ENCODE measurements around the gene TPSG1. TPM values are rescaled to one million over a fixed set of nuclear protein-coding genes. Genes with fewer than 3 reads are reported as not detected.
"Not testable (repeated sequence)": the region's sequence is repeated elsewhere in the genome, so short reads cannot be mapped to it uniquely, and the experiment has no call there.

TPSG1 gene
- total RNA-seq, 1 experiment from 2014 or later = not detected

DNA sequence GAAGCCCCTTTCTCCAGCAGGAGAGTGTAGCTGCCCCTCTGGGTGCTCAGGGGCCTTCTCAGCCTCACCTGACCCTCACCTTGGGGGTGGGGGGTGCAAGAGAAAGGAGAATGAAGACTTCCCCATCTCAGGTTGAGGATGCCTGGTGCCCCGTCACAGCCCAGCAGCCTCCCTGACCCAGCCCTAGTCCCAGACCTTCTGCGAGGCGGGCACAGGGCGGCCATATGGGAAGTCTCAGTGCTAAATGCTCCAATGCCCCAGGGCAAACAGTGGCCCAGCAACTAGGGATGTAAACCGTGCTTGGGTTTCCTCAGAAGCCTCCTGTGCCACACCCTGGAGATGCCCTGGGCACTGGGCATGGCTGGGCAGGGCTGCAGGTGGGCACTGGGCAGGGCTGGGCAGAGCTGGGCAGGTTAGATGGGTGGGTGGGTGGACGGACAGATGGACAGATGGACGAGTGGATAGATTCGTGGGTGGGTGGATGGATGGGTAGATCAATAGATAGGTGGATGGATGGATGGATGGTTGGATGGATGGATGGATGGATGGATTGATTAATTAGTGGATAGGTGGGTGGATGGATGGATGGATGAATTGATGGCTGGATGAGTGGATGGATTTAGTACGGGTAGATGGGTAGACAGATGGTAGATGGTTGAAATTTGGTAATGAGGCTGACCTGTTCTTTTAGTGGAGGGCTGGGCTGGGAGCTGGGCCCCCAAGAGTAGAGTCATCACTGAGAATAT, 47.6 kb upstream of the TPSG1 start:
- Histone ChIP-seq H3T11ph (ENCODE audit: low read length) (no peak overlapping the region), H2BK15ac (ENCODE audit: low read depth, low read length) (no peak overlapping the region), H3K27me3 (ENCODE audit: insufficient read depth, low read length) (no peaks in the 10 kb centered on the region), H3K18ac (ENCODE audit: insufficient read length, low read depth, low read length) (no peak overlapping the region), H3K23me2 (ENCODE audit: insufficient read length, low read depth, low read length, poor library complexity, severe bottlenecking) (no peaks in the 10 kb centered on the region), H2AFZ (ENCODE audit: low read length) (no peak overlapping the region), H3K79me2 (ENCODE audit: insufficient read depth, low read length) (no peaks in the 10 kb centered on the region), H4K91ac (ENCODE audit: insufficient read length, low read depth, low read length) (no peak overlapping the region), H2BK12ac (ENCODE audit: insufficient read length, low read depth, low read length) (no peak overlapping the region), H3K9me3 (ENCODE audit: control insufficient read depth, low read depth, low read length) (no peaks in the 10 kb centered on the region), H2BK120ac (ENCODE audit: low read depth, low read length, poor library complexity, severe bottlenecking) (no peak overlapping the region), H2AK5ac (ENCODE audit: insufficient read length, low read length) (no peak overlapping the region), H2BK20ac (ENCODE audit: low read depth, low read length, poor library complexity, severe bottlenecking) (no peak overlapping the region), H4K20me1 (ENCODE audit: control insufficient read depth, insufficient read depth, insufficient read length) (no peaks in the 10 kb centered on the region), H3K27ac (ENCODE audit: insufficient read length, low read depth, low read length) (no peak overlapping the region), H3K4me1 (ENCODE audit: insufficient read depth, low read length) (no peaks in the 10 kb centered on the region; the same call in 1 of the 2 replicates), H3K4me2 (ENCODE audit: insufficient read depth, insufficient read length, low read length) (no peak overlapping the region), H2BK5ac (ENCODE audit: insufficient read length, low read length) (no peak overlapping the region), H3K23ac (ENCODE audit: insufficient read length, low read depth, low read length) (no peak overlapping the region), H3K79me1 (ENCODE audit: insufficient read depth, low read depth, low read length, poor library complexity, severe bottlenecking) (no peaks in the 10 kb centered on the region), H3K9ac (ENCODE audit: extremely low read depth, insufficient read length, low read length) (no peak overlapping the region), H3K14ac (ENCODE audit: insufficient read depth, low read length) (no peak overlapping the region), H4K8ac (replicated peaks; ENCODE audit: insufficient read length, low read depth, low read length) (no peak overlapping the region), H3K4ac (ENCODE audit: low read depth, low read length) (no peak overlapping the region), H3K56ac (ENCODE audit: insufficient read length, low read depth, low read length) (no peak overlapping the region), H4K5ac (ENCODE audit: insufficient read length, low read depth, low read length) (no peak overlapping the region)
- peaks cover 0 to 2% of the 10 kb centered on the region in 2 experiments; a peak in 1 of 5 replicates for H3K9me3 Mint-ChIP-seq
- no peak overlapping the region for H3K27ac Mint-ChIP-seq
- H3K27me3 Mint-ChIP-seq (ENCODE audit: low read depth) = peaks cover 32% of the 10 kb centered on the region
- TF ChIP-seq, protein P1, sequence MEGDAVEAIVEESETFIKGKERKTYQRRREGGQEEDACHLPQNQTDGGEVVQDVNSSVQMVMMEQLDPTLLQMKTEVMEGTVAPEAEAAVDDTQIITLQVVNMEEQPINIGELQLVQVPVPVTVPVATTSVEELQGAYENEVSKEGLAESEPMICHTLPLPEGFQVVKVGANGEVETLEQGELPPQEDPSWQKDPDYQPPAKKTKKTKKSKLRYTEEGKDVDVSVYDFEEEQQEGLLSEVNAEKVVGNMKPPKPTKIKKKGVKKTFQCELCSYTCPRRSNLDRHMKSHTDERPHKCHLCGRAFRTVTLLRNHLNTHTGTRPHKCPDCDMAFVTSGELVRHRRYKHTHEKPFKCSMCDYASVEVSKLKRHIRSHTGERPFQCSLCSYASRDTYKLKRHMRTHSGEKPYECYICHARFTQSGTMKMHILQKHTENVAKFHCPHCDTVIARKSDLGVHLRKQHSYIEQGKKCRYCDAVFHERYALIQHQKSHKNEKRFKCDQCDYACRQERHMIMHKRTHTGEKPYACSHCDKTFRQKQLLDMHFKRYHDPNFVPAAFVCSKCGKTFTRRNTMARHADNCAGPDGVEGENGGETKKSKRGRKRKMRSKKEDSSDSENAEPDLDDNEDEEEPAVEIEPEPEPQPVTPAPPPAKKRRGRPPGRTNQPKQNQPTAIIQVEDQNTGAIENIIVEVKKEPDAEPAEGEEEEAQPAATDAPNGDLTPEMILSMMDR (conservative IDR thresholded peaks at IDR 0.05) = no peak
- 100% methylated on average over 1 of the region's 9 CpGs for WGBS (ENCODE audit: extremely low coverage, insufficient read length, low lambda C conversion rate)
- no peak for DNase-seq
- no peak overlapping the region for H3K4me3 Mint-ChIP-seq
- peaks cover 4 to 9% of the 10 kb centered on the region in 2 experiments for H3K4me1 Mint-ChIP-seq
- H3K36me3 Mint-ChIP-seq (ENCODE audit: insufficient read depth in 1 of 3, low read depth in 3 of 3) = peaks cover 0 to 4% (median 0%) of the 10 kb centered on the region in 3 experiments; a peak in 2 of 7 replicates

- not testable (repeated sequence) for H2BK12ac ChIP-seq (ENCODE audit: insufficient read length, low read depth, low read length); H3K4me1 ChIP-seq (ENCODE audit: insufficient read depth, low read length); H3K4me1 Mint-ChIP-seq
Observed at GRCh38 chr16:1271724-1272413, 46.8 kb upstream of the TPSG1 start.

More at GRCh38 chr16:1271724-1272413, 46.8 kb upstream of the TPSG1 start:
- H3K36me3 Mint-ChIP-seq (ENCODE audit: insufficient read depth in 1 of 3, low read depth in 3 of 3); H4K91ac ChIP-seq (ENCODE audit: insufficient read length, low read depth, low read length); H2AK5ac ChIP-seq (ENCODE audit: insufficient read length, low read length); H3K79me1 ChIP-seq (ENCODE audit: insufficient read depth, low read depth, low read length, poor library complexity, severe bottlenecking); H3K4me3 Mint-ChIP-seq; H2BK20ac ChIP-seq (ENCODE audit: low read depth, low read length, poor library complexity, severe bottlenecking); H3K27ac ChIP-seq (ENCODE audit: insufficient read length, low read depth, low read length); H3K9me3 ChIP-seq (ENCODE audit: control insufficient read depth, low read depth, low read length); H3K79me2 ChIP-seq (ENCODE audit: insufficient read depth, low read length); H4K8ac ChIP-seq (replicated peaks; ENCODE audit: insufficient read length, low read depth, low read length); H4K20me1 ChIP-seq (ENCODE audit: control insufficient read depth, insufficient read depth, insufficient read length); H2BK120ac ChIP-seq (ENCODE audit: low read depth, low read length, poor library complexity, severe bottlenecking); H3K18ac ChIP-seq (ENCODE audit: insufficient read length, low read depth, low read length); H3K23me2 ChIP-seq (ENCODE audit: insufficient read length, low read depth, low read length, poor library complexity, severe bottlenecking); H3K9me3 Mint-ChIP-seq; H2BK5ac ChIP-seq (ENCODE audit: insufficient read length, low read length); H3K9ac ChIP-seq (ENCODE audit: extremely low read depth, insufficient read length, low read length); H3K27me3 ChIP-seq (ENCODE audit: insufficient read depth, low read length); H3K56ac ChIP-seq (ENCODE audit: insufficient read length, low read depth, low read length); H3K4me2 ChIP-seq (ENCODE audit: insufficient read depth, insufficient read length, low read length); H2BK15ac ChIP-seq (ENCODE audit: low read depth, low read length); H3K14ac ChIP-seq (ENCODE audit: insufficient read depth, low read length); DNase-seq; H4K5ac ChIP-seq (ENCODE audit: insufficient read length, low read depth, low read length); H2AFZ ChIP-seq (ENCODE audit: low read length); H3K4ac ChIP-seq (ENCODE audit: low read depth, low read length); H3K23ac ChIP-seq (ENCODE audit: insufficient read length, low read depth, low read length); H3K27ac Mint-ChIP-seq; H3T11ph ChIP-seq (ENCODE audit: low read length): not testable (repeated sequence)
- H3K27me3 Mint-ChIP-seq (ENCODE audit: low read depth) = peaks cover 38% of the 10 kb centered on the region
- WGBS (ENCODE audit: extremely low coverage, insufficient read length, low lambda C conversion rate) = no CpG with 5 or more reads among the region's 19 CpGs

Measured in H9 (cell line).